ENCODE data around the gene PKHD1. TPM values are rescaled to one million over a fixed set of nuclear protein-coding genes. Genes with fewer than 3 reads are reported as not detected.

PKHD1 gene
- polyA plus RNA-seq, 1 of the 3 experiments (the other 2 are of a cell fraction) = not detected

DNA sequence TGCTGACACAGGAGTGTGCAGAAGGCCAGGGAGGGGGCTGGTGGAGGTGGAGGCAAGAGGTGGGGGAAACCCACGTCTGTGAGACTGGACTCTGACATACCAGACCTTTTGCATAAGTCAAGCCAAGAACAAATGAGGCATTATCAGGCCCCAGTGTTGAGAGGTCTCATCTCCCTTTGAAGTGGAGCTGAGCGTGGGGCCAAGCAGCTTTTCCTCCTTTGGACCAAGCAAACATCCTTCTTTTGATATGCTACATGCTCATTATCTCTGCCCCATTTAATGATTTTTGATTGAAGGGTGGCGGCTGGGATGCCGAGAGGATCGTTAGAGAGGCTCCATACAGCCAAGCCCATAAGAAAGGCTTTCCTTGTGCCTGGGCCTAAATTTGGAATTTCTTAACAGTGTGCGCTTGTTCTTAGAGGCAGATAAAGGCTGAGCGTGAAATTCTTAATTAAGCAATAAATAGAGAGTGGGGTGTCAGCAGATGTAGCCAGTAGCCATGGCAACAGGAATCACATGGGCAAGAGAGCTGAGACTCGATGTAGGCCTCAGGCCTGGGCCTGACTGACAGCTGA is 244.5 kb downstream of the PKHD1 start (continued):
- TF ChIP-seq, protein P1, sequence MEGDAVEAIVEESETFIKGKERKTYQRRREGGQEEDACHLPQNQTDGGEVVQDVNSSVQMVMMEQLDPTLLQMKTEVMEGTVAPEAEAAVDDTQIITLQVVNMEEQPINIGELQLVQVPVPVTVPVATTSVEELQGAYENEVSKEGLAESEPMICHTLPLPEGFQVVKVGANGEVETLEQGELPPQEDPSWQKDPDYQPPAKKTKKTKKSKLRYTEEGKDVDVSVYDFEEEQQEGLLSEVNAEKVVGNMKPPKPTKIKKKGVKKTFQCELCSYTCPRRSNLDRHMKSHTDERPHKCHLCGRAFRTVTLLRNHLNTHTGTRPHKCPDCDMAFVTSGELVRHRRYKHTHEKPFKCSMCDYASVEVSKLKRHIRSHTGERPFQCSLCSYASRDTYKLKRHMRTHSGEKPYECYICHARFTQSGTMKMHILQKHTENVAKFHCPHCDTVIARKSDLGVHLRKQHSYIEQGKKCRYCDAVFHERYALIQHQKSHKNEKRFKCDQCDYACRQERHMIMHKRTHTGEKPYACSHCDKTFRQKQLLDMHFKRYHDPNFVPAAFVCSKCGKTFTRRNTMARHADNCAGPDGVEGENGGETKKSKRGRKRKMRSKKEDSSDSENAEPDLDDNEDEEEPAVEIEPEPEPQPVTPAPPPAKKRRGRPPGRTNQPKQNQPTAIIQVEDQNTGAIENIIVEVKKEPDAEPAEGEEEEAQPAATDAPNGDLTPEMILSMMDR (IDR thresholded peaks at IDR 0.05) = no peak
- TF ChIP-seq MEF2A (IDR thresholded peaks at IDR 0.05; ENCODE audit: borderline replicate concordance, low read depth) = no peak

DNA sequence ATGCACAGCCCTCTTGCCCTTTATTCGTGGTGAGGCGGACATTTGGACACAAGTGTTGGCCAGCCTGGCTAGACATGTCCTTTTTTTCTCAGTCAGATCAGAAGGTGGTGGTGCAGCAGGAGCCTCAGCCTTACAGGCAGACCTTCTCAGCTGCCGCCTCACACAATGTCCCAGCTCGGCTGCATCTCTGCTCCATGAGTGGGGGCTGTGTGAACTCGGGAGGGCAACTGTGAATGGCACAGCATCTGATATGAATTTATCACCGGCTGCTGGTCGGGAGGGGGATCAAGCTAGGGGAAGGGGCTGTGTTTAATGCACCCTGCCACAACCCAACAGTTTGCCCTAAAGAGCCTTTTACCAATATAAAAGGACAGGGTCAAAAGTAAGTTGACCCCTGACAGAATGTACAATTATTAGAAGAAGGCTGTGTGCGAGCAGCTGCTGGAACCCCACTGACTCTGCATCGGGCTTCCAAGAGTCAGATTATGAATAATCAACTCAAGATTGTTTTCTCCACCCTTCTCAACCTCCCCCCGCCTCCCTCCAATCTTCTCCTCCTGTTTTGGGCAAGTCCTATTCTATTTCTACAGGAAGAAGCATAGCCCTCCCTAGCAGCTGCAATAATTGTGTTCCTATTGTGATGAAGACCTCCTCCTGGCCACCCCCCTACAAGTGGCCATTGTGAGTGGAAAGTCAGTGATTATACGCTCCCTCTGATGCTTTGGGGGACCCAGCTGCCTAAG is 245.2 kb downstream of the PKHD1 start:
- Histone ChIP-seq H3K36me3 (replicated peaks in 1 of 2; ENCODE audit: control insufficient read depth in 1 of 2, insufficient read depth in 2 of 2, low read length in 1 of 2) (no peaks in the 10 kb centered on the region), H3K4me1 (ENCODE audit: control insufficient read depth in 1 of 2, insufficient read depth in 2 of 2, low read depth in 1 of 2, low read length in 1 of 2) (peaks cover 0 to 34% of the 10 kb centered on the region in 2 experiments; a peak in 2 of 4 replicates), H3K79me2 (ENCODE audit: insufficient read depth) (no peaks in the 10 kb centered on the region), H4K20me1 (ENCODE audit: insufficient read depth) (no peaks in the 10 kb centered on the region), H3F3A (replicated peaks; ENCODE audit: insufficient read depth) (peaks cover 2% of the 10 kb centered on the region), H3K4me3 (ENCODE audit: low read depth in 2 of 2, low read length in 1 of 2) (no peak overlapping the region), H3K27ac (ENCODE audit: low read depth in 2 of 2, low read length in 1 of 2) (peak overlapping the region in 1 of 2 experiments; percentile 95; a peak in 2 of 4 replicates), H2AFZ (ENCODE audit: low read depth) (no peak overlapping the region), H3K9me2 (no peaks in the 10 kb centered on the region), H3K27me3 (ENCODE audit: insufficient read depth) (no peaks in the 10 kb centered on the region), H3K9me3 (no peaks in the 10 kb centered on the region), H3K9ac (no peak overlapping the region), H3K4me2 (no peak overlapping the region)
- no peak for DNase-seq
- WGBS (ENCODE audit: low lambda C conversion rate) = 36% methylated on average over 11 of the region's 11 CpGs
- ChIA-PET CTCF (interaction anchor here (0.7 to 3.3 kb wide), 6 partner anchors 108 to 169 kb away, joined by 3 to 21 read pairs (median 3); no protein-coding TSS in a partner anchor), POLR2A (interaction anchor here (1.3 kb wide), 1 partner anchor 164 kb away, joined by 3 read pairs; no protein-coding TSS in a partner anchor)
- TF ChIP-seq NFIC (IDR thresholded peaks at IDR 0.05; ENCODE audit: borderline replicate concordance) (no peak), GABPA (IDR thresholded peaks at IDR 0.05; ENCODE audit: low read depth) (no peak), TAF1 (IDR thresholded peaks at IDR 0.05; ENCODE audit: borderline replicate concordance, low read depth, low read length) (no peak), FOSL2 (IDR thresholded peaks at IDR 0.05; ENCODE audit: borderline replicate concordance, low read depth) (no peak), RCOR1 (IDR thresholded peaks at IDR 0.05; ENCODE audit: low read length) (no peak), FOXM1 (IDR thresholded peaks at IDR 0.05; ENCODE audit: low read depth) (no peak), NRF1 (IDR thresholded peaks at IDR 0.05; ENCODE audit: low read depth, low read length) (no peak), TEAD4 (IDR thresholded peaks at IDR 0.05; ENCODE audit: borderline replicate concordance, insufficient read depth) (no peak), SMC3 (IDR thresholded peaks at IDR 0.05; ENCODE audit: low read depth, low read length) (no peak)

DNA sequence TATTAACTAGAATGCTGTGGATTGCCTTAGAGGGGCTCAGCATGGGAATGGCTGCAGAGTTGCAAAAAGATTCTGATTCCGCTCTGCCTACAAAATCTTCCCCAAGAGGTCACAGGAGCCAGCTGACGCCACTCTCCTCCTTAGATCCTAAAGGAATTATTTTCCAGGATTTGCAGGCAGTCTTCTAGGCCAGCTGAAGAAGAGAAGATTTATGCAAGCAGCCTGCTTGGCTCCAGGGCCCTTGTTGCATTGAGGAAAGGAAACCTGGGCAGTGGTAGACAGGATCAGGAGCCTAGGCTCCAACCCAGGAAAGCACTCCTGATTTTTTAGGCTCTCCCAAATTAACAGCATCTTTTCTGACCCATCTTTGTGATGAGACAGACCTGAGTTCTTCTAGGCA is 245.8 kb downstream of the PKHD1 start:
- Histone ChIP-seq H4K20me1 (ENCODE audit: insufficient read depth) (no peaks in the 10 kb centered on the region), H3K27ac (ENCODE audit: low read depth in 2 of 2, low read length in 1 of 2) (peak overlapping the region in 1 of 2 experiments; percentile 95; a peak in 2 of 4 replicates), H3K9ac (no peak overlapping the region), H3F3A (replicated peaks; ENCODE audit: insufficient read depth) (peaks cover 2% of the 10 kb centered on the region), H3K4me2 (no peak overlapping the region), H2AFZ (ENCODE audit: low read depth) (no peak overlapping the region), H3K27me3 (ENCODE audit: insufficient read depth) (no peaks in the 10 kb centered on the region), H3K4me3 (ENCODE audit: low read depth in 2 of 2, low read length in 1 of 2) (no peak overlapping the region), H3K4me1 (ENCODE audit: control insufficient read depth in 1 of 2, insufficient read depth in 2 of 2, low read depth in 1 of 2, low read length in 1 of 2) (peaks cover 0 to 34% of the 10 kb centered on the region in 2 experiments; a peak in 2 of 4 replicates), H3K9me2 (no peaks in the 10 kb centered on the region), H3K36me3 (replicated peaks in 1 of 2; ENCODE audit: control insufficient read depth in 1 of 2, insufficient read depth in 2 of 2, low read length in 1 of 2) (no peaks in the 10 kb centered on the region), H3K79me2 (ENCODE audit: insufficient read depth) (no peaks in the 10 kb centered on the region), H3K9me3 (no peaks in the 10 kb centered on the region)
- POLR2A ChIA-PET = interaction anchor here (1.3 kb wide), 1 partner anchor 164 kb away, joined by 3 read pairs; no protein-coding TSS in a partner anchor
- WGBS (ENCODE audit: low lambda C conversion rate) = 57% methylated on average over 2 of the region's 2 CpGs
- DNase-seq = no peak
- CTCF ChIA-PET = interaction anchor here (0.7 to 3.3 kb wide), 4 partner anchors 108 to 169 kb away, joined by 3 to 21 read pairs (median 3); no protein-coding TSS in a partner anchor
- TF ChIP-seq, protein P2, sequence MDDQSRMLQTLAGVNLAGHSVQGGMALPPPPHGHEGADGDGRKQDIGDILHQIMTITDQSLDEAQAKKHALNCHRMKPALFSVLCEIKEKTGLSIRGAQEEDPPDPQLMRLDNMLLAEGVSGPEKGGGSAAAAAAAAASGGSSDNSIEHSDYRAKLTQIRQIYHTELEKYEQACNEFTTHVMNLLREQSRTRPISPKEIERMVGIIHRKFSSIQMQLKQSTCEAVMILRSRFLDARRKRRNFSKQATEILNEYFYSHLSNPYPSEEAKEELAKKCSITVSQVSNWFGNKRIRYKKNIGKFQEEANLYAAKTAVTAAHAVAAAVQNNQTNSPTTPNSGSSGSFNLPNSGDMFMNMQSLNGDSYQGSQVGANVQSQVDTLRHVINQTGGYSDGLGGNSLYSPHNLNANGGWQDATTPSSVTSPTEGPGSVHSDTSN (IDR thresholded peaks at IDR 0.05) = no peak
- no peak for TF ChIP-seq MEF2A (IDR thresholded peaks at IDR 0.05; ENCODE audit: borderline replicate concordance, low read depth)
- TF ChIP-seq GATA2 (CRISPR knock-in tag; IDR thresholded peaks at IDR 0.05) = no peak
- no peak for TF ChIP-seq TCF12 (IDR thresholded peaks at IDR 0.05)
- TF ChIP-seq EP300 (IDR thresholded peaks at IDR 0.05; ENCODE audit: borderline replicate concordance in 1 of 2, low read depth in 1 of 2, low read length in 1 of 2) = no peak

All from SK-N-SH (cell line).